ENCODE data around the gene UBE4A. TPM values are rescaled to one million over a fixed set of nuclear protein-coding genes. Genes with fewer than 3 reads are reported as not detected.

Gene UBE4A
- total and polyA plus RNA-seq, 2 donors (not counting 3 experiments of a cell fraction or from before 2014, with no cell fraction given): 13.3 to 40.2 TPM

GRCh38 chr11:118398791-118399559 is 39.6 kb downstream of the UBE4A start:
- FAIRE-seq (no peak), DNase-seq (ENCODE audit: low read depth, low spot score) (no peak)
- H3K36me3 ChIP-seq (ENCODE audit: control insufficient read depth in 2 of 2, extremely low read depth in 1 of 2, insufficient read depth in 2 of 2, low read length in 2 of 2): peaks cover 0 to 1% of the 10 kb centered on the region in 2 experiments
- intact Hi-C loops (cut with micrococcal nuclease): no loop called here
- peaks cover 10% of the 10 kb centered on the region for H3K4me1 ChIP-seq (ENCODE audit: control insufficient read depth, extremely low read depth, insufficient read depth, low read length)
- no peak overlapping the region for H3K9ac ChIP-seq (replicated peaks; ENCODE audit: extremely low read depth, insufficient read depth, low read length)
- no peak overlapping the region for H2AFZ ChIP-seq (ENCODE audit: low read depth, low read length)
- no peak for TF ChIP-seq FOS (IDR thresholded peaks at IDR 0.05; ENCODE audit: borderline replicate concordance, insufficient read depth, low read length)
- no peak for TF ChIP-seq JUN (IDR thresholded peaks at IDR 0.05; ENCODE audit: borderline replicate concordance, insufficient read depth, insufficient read length, low read depth)
- no peak for TF ChIP-seq MYC (IDR thresholded peaks at IDR 0.05; ENCODE audit: low read depth, low read length)
- TF ChIP-seq POLR2AphosphoS5 (IDR thresholded peaks at IDR 0.05; ENCODE audit: insufficient read depth, low read depth, low read length): no peak
- no peak for TF ChIP-seq GATA2 (IDR thresholded peaks at IDR 0.05; ENCODE audit: insufficient read depth, insufficient read length, low read depth, low read length)
- TF ChIP-seq EZH2 (IDR thresholded peaks at IDR 0.05; ENCODE audit: borderline replicate concordance, low read depth, low read length, severe bottlenecking): no peak
- TF ChIP-seq POLR2A (IDR thresholded peaks at IDR 0.05; ENCODE audit: low read depth, low read length): no peak
- TF ChIP-seq, protein P1, sequence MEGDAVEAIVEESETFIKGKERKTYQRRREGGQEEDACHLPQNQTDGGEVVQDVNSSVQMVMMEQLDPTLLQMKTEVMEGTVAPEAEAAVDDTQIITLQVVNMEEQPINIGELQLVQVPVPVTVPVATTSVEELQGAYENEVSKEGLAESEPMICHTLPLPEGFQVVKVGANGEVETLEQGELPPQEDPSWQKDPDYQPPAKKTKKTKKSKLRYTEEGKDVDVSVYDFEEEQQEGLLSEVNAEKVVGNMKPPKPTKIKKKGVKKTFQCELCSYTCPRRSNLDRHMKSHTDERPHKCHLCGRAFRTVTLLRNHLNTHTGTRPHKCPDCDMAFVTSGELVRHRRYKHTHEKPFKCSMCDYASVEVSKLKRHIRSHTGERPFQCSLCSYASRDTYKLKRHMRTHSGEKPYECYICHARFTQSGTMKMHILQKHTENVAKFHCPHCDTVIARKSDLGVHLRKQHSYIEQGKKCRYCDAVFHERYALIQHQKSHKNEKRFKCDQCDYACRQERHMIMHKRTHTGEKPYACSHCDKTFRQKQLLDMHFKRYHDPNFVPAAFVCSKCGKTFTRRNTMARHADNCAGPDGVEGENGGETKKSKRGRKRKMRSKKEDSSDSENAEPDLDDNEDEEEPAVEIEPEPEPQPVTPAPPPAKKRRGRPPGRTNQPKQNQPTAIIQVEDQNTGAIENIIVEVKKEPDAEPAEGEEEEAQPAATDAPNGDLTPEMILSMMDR (IDR thresholded peaks at IDR 0.05; ENCODE audit: extremely low read depth in 1 of 2, insufficient read depth in 1 of 2, low read depth in 1 of 2, low read length in 2 of 2): no peak
- no peaks in the 10 kb centered on the region for H4K20me1 ChIP-seq (replicated peaks; ENCODE audit: control insufficient read depth, extremely low read depth, insufficient read depth, low read length)
- H3K4me2 ChIP-seq (ENCODE audit: insufficient read depth, low read length): no peak overlapping the region
- H3K4me3 ChIP-seq (replicated peaks in 1 of 3; ENCODE audit: insufficient read depth in 1 of 3, low read depth in 1 of 3, low read length in 3 of 3): no peak overlapping the region
- H3K27ac ChIP-seq (ENCODE audit: insufficient read depth, low read depth, low read length): no peak overlapping the region
- peaks cover 25% of the 10 kb centered on the region for H3K79me2 ChIP-seq (ENCODE audit: control insufficient read depth, insufficient read depth, low read length)
- POLR2A ChIA-PET: no interaction called here
- H3K9me1 ChIP-seq (replicated peaks; ENCODE audit: control insufficient read depth, extremely low read depth, insufficient read depth, low read length): no peaks in the 10 kb centered on the region
- CTCF ChIA-PET: interaction anchor here (1.2 to 1.8 kb wide), 2 partner anchors 14 to 90 kb away, joined by 4 to 7 read pairs; no protein-coding TSS in a partner anchor
- no peaks in the 10 kb centered on the region for H3K27me3 ChIP-seq (ENCODE audit: control insufficient read depth in 2 of 2, insufficient read depth in 2 of 2, low read length in 2 of 2)
- H3K9me3 ChIP-seq (replicated peaks; ENCODE audit: control insufficient read depth, insufficient read depth, low read length): no peaks in the 10 kb centered on the region
- BruUV-seq (replicated peaks): no TSS peak
- dilution Hi-C loops (cut with MboI; ENCODE audit: extremely low pct_ligation_motif_present, low sequenced_read_pairs): loop anchor here (25.0 kb wide), 1 partner anchor 88 kb away; no protein-coding TSS in a partner anchor

All from endothelial cell of umbilical vein (primary cell).